HCT116 (cell line): ENCODE data around the gene DCAF15. TPM values are rescaled to one million over a fixed set of nuclear protein-coding genes. Genes with fewer than 3 reads are reported as not detected.

Experiments used
- ATAC-seq: fragments of 200-7000 bp; cut with Tn5 transposase; 2 replicates; pipeline ENCODE4 v1.9.1; 2020; ENCODE audit warnings: mild to moderate bottlenecking, moderate library complexity
- BruUV-seq: library from RNA; stranded (reverse); fragments of 400-500 nt; replicated peaks from 2 replicates; lab custom pipeline; 2021; lab: Mats Ljungman, UMichigan
- CTCF ChIA-PET: fragments of 300-600 bp; sonication (Branson Sonifier 250); formaldehyde crosslinking; loops from one replicate; lab custom pipeline; 2021; ENCODE audit warnings: antibody characterized with exemption; lab: Charles Lee
- POLR2A ChIA-PET: fragments of 300-600, 350-600 bp; sonication (Branson Sonifier 250); formaldehyde crosslinking; loops from one replicate; lab custom pipeline; 2021; ENCODE audit warnings: antibody characterized with exemption; lab: Charles Lee
- RAD21 ChIA-PET, 2 experiments: fragments of 300-600 bp; sonication (Branson Sonifier 250); formaldehyde crosslinking; loops; one replicate each; lab custom pipeline; 2023; ENCODE audit warnings: low total read pairs in 2 of 2; ENCODE audit not compliant: uncharacterized antibody in 2 of 2, unreplicated experiment in 2 of 2, low non-redundant PET in 1 of 2; lab: Charles Lee
- DNase-seq: peaks from one replicate; pipeline ENCODE4 v3.0.0-alpha.2; 2010; ENCODE audit warnings: low read depth, low spot score
- H2AFZ ChIP-seq: fragments of 200-600 bp; shearing (Covaris generic), sonication (generic); 2 replicates; pipeline ENCODE4 v1.6.1; 2017; ENCODE audit warnings: low read depth, mixed run types, mixed read lengths, antibody characterized with exemption, low read length; ENCODE audit not compliant: poor library complexity, severe bottlenecking
- H3K27ac ChIP-seq: 2 replicates; pipeline ENCODE4 v1.5.1; 2012; ENCODE audit warnings: low read depth, low read length
- H3K27me3 ChIP-seq: fragments of 200-600 bp; sonication (generic); 2 replicates; pipeline ENCODE4 v1.6.1; 2016; ENCODE audit warnings: mixed run types, low read length, mixed read lengths; ENCODE audit not compliant: insufficient read depth
- H3K36me3 ChIP-seq, 2 experiments: fragments of 200-500 bp in 1 of 2; fragments of 200-600 bp in 1 of 2; sonication (Bioruptor generic) in 1 of 2; sonication (generic) in 1 of 2; 2 replicates each; pipeline versions ENCODE4 v1.5.1 to v1.6.1; 2014 to 2016; ENCODE audit warnings: low read length in 2 of 2, inconsistent platforms in 1 of 2, mixed read lengths in 1 of 2, mixed run types in 1 of 2; ENCODE audit not compliant: insufficient read depth in 2 of 2, control insufficient read depth in 1 of 2
- H3K4me1 ChIP-seq, 2 experiments: fragments of 200-600 bp in 1 of 2; sonication (generic) in 1 of 2; 2 replicates each; pipeline versions ENCODE4 v1.5.1 to v1.6.1; 2012 to 2017; ENCODE audit warnings: low read length in 2 of 2, inconsistent platforms in 1 of 2, mild to moderate bottlenecking in 1 of 2, mixed read lengths in 1 of 2, mixed run types in 1 of 2, moderate library complexity in 1 of 2; ENCODE audit not compliant: insufficient read depth in 2 of 2, control insufficient read depth in 1 of 2
- H3K4me2 ChIP-seq: fragments of 200-600 bp; sonication (generic); 2 replicates; pipeline ENCODE4 v1.6.1; 2017; ENCODE audit warnings: mixed run types, low read length, mixed read lengths
- H3K4me3 ChIP-seq, 2 experiments: fragments of 200-600 bp in 1 of 2; sonication (generic) in 1 of 2; replicated peaks in 1 of 2; 2 replicates each; pipeline ENCODE4 v1.5.1; 2011 to 2016; ENCODE audit warnings: low read length in 2 of 2, control low read depth in 1 of 2, low read depth in 1 of 2, mild to moderate bottlenecking in 1 of 2, mixed read lengths in 1 of 2, mixed run types in 1 of 2
- H3K79me2 ChIP-seq: fragments of 200-600 bp; sonication (generic); 2 replicates; pipeline ENCODE4 v1.6.1; 2017; ENCODE audit warnings: mild to moderate bottlenecking, mixed run types, low read length, moderate library complexity, mixed read lengths; ENCODE audit not compliant: insufficient read depth
- H3K9ac ChIP-seq: fragments of 200-600 bp; sonication (generic); 2 replicates; pipeline ENCODE4 v1.6.1; 2016; ENCODE audit warnings: low read length, mixed read lengths
- H3K9me2 ChIP-seq: fragments of 200-600 bp; sonication (generic), shearing (Covaris generic); 2 replicates; pipeline ENCODE4 v1.6.1; 2017; ENCODE audit warnings: mixed run types, mild to moderate bottlenecking, moderate library complexity; ENCODE audit not compliant: insufficient read depth
- H3K9me3 ChIP-seq, 2 experiments: fragments of 200-500 bp in 1 of 2; fragments of 200-600 bp in 1 of 2; sonication (Bioruptor generic) in 1 of 2; sonication (generic) in 1 of 2; 2 replicates each; pipeline ENCODE4 v1.6.1; 2014 to 2017; ENCODE audit warnings: low read length in 2 of 2, mixed read lengths in 2 of 2, inconsistent platforms in 1 of 2, low read depth in 1 of 2, mild to moderate bottlenecking in 1 of 2, mixed run types in 1 of 2, moderate library complexity in 1 of 2; ENCODE audit not compliant: control insufficient read depth in 1 of 2, insufficient read depth in 1 of 2
- H4K20me1 ChIP-seq: fragments of 200-600 bp; sonication (generic), shearing (Covaris generic); 2 replicates; pipeline ENCODE4 v1.6.1; 2017; ENCODE audit warnings: mixed run types, mild to moderate bottlenecking, moderate library complexity; ENCODE audit not compliant: insufficient read depth
- CBX3 ChIP-seq: IDR thresholded peaks from 2 replicates; pipeline ENCODE4 v1.6.1; 2012; ENCODE audit warnings: low read depth
- CEBPB ChIP-seq: IDR thresholded peaks from 2 replicates; pipeline ENCODE4 v1.6.1; 2012; ENCODE audit warnings: low read depth
- EGR1 ChIP-seq: IDR thresholded peaks from 2 replicates; pipeline ENCODE4 v1.6.1; 2012; ENCODE audit warnings: low read depth
- EZH2 ChIP-seq: fragments of 200-600 bp; sonication (generic); IDR thresholded peaks from 2 replicates; pipeline ENCODE4 v1.6.1; 2017; ENCODE audit warnings: antibody characterized with exemption, mixed run types
- EZH2phosphoT487 ChIP-seq: fragments of 200-600 bp; IDR thresholded peaks from 2 replicates; pipeline ENCODE4 v1.6.1; 2018; ENCODE audit warnings: antibody characterized with exemption, borderline replicate concordance
- FOSL1 ChIP-seq: IDR thresholded peaks from 2 replicates; pipeline ENCODE4 v1.6.1; 2012; ENCODE audit warnings: low read depth
- JUND ChIP-seq: IDR thresholded peaks from 2 replicates; pipeline ENCODE4 v1.6.1; 2012
- POLR2AphosphoS5 ChIP-seq: IDR thresholded peaks from 2 replicates; pipeline ENCODE4 v1.6.1; 2011; ENCODE audit warnings: mild to moderate bottlenecking, low read depth, low read length, moderate library complexity
- REST ChIP-seq: IDR thresholded peaks from 2 replicates; pipeline ENCODE4 v1.6.1; 2012; ENCODE audit warnings: low read depth
- SIN3A ChIP-seq: IDR thresholded peaks from 2 replicates; pipeline ENCODE4 v1.6.1; 2012; ENCODE audit warnings: low read depth
- SP1 ChIP-seq: IDR thresholded peaks from 2 replicates; pipeline ENCODE4 v1.6.1; 2012; ENCODE audit warnings: low read depth
- SRF ChIP-seq: IDR thresholded peaks from 2 replicates; pipeline ENCODE4 v1.6.1; 2012; ENCODE audit warnings: low read depth
- TCF7L2 ChIP-seq: IDR thresholded peaks from 2 replicates; pipeline ENCODE4 v1.7.0; 2011; ENCODE audit warnings: borderline replicate concordance, inconsistent platforms; ENCODE audit not compliant: insufficient read depth, insufficient read length; ENCODE audit errors: extremely low read depth
- YY1 ChIP-seq: IDR thresholded peaks from 2 replicates; pipeline ENCODE4 v1.6.1; 2011; ENCODE audit warnings: low read length, low read depth, moderate library complexity, mild to moderate bottlenecking; ENCODE audit not compliant: insufficient replicate concordance; ENCODE audit errors: extremely low read depth
- ZBTB33 ChIP-seq: IDR thresholded peaks from 2 replicates; pipeline ENCODE4 v1.6.1; 2011; ENCODE audit warnings: mild to moderate bottlenecking, low read length, moderate library complexity; ENCODE audit not compliant: insufficient replicate concordance; ENCODE audit errors: extremely low read depth
- intact Hi-C: fragments of 100-400 bp; cut with micrococcal nuclease; formaldehyde crosslinking; loops from 2 replicates; pipeline ENCODE4 v1.10.0; 2022
- total RNA-seq: library from RNA; stranded (reverse); gene quantifications from one replicate; pipeline ENCODE4 v1.2.1, GENCODE V29; 2021; ENCODE audit not compliant: unreplicated experiment
- TF ChIP-seq, protein P1 (sequence below): IDR thresholded peaks from 2 replicates; pipeline ENCODE4 v1.6.1; 2012

The DCAF15 gene
- total RNA-seq, 1 experiment from 2014 or later = 46.2 TPM

- no TSS peak for BruUV-seq
- TF ChIP-seq EZH2 = no peak
- TF ChIP-seq, protein P1, sequence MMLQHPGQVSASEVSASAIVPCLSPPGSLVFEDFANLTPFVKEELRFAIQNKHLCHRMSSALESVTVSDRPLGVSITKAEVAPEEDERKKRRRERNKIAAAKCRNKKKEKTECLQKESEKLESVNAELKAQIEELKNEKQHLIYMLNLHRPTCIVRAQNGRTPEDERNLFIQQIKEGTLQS = no peak
- no peak for TF ChIP-seq CEBPB
- TF ChIP-seq REST = no peak
- no peak for TF ChIP-seq YY1
- TF ChIP-seq TCF7L2 = no peak
- TF ChIP-seq SRF = no peak
- no peak for TF ChIP-seq SP1
- TF ChIP-seq SIN3A = no peak
- no peak for TF ChIP-seq CBX3
- TF ChIP-seq POLR2AphosphoS5 = no peak
- no peak for TF ChIP-seq EZH2phosphoT487
- no peak for TF ChIP-seq FOSL1
- TF ChIP-seq EGR1 = no peak
- no peak for TF ChIP-seq JUND
- TF ChIP-seq ZBTB33 = no peak
- TF ChIP-seq, all 23 proteins: peak for 0
- Histone ChIP-seq H3K27me3 (no peaks in the 10 kb centered on the region), H3K9me2 (no peaks in the 10 kb centered on the region), H3K9ac (no peak overlapping the region), H4K20me1 (no peaks in the 10 kb centered on the region), H3K36me3 (0 out of 4 replicates have a peak, but pooled peaks cover 0 to 10% of the 10 kb centered on the region in 2 experiments), H3K27ac (no peak overlapping the region), H2AFZ (no peak overlapping the region), H3K79me2 (peaks cover 9% of the 10 kb centered on the region; the same call in 1 of the 2 replicates), H3K4me3 (no peak overlapping the region), H3K9me3 (peaks cover 6 to 7% of the 10 kb centered on the region in 2 experiments; a peak in 2 of 4 replicates), H3K4me1 (peaks cover 5 to 21% of the 10 kb centered on the region in 2 experiments; a peak in 3 of 4 replicates), H3K4me2 (no peak overlapping the region)
- intact Hi-C loops = no loop called here
- ATAC-seq (no peak), DNase-seq (no peak)
- CTCF ChIA-PET = no interaction called here
- POLR2A ChIA-PET = no interaction called here
- RAD21 ChIA-PET = interaction anchor here in 1 of 2 experiments (0.6 kb wide), 1 partner anchor 41 kb away, joined by 7 read pairs; no protein-coding TSS in a partner anchor
Observed at GRCh38 chr19:14002571-14003250, 50.4 kb downstream of the DCAF15 start.
